ENCODE data around the gene MYOD1.

The MYOD1 gene

DNA sequence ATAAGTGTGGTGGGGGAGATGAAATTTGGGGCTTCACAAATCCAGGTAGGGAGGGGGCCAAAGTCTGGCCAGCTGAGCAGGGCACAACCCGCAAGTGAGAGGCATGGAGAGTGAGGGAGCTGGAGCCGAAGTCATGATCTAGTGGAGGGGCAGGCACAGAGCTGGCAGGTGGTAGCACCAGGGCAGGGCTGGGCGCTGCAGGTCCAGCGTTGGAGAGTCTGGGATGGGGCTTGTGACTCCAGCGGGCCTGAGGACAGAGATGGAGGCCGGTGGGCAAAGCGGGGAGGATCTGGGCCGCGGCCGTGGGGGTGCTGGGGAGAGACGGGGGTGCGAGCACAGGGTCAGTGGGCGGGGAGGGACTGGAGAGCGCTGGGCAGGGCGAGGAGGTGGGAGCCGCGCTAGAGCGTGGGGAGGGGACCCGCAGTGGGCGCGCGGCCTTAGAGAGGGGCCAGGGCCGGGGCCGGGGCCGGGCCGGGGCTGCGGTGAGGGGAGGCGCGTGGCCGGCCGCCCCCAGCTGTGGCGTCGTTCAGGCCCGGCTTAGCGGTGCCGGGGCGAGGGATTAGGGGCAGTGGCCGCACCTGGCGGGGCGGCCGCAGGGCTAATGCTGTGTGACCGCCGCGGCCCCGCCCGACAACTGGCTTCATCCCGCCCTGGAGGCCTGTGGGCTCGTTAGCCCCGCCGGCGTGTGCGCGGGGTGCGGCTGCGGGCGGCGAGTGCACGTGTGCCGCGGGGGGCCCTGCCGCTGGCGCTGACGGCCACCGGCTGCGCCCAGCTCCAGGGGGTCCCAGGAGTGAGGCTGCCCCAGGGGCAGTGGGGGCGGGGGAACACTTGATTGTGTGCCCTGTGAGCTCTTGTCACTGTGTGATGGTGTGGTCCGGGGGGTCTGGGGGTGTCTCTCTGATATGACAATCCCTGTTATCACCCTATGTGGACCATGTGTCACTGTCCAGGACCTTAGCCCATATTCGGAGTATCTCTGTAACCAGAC lies 23.6 kb upstream of the MYOD1 start:
- TF ChIP-seq, protein P1, sequence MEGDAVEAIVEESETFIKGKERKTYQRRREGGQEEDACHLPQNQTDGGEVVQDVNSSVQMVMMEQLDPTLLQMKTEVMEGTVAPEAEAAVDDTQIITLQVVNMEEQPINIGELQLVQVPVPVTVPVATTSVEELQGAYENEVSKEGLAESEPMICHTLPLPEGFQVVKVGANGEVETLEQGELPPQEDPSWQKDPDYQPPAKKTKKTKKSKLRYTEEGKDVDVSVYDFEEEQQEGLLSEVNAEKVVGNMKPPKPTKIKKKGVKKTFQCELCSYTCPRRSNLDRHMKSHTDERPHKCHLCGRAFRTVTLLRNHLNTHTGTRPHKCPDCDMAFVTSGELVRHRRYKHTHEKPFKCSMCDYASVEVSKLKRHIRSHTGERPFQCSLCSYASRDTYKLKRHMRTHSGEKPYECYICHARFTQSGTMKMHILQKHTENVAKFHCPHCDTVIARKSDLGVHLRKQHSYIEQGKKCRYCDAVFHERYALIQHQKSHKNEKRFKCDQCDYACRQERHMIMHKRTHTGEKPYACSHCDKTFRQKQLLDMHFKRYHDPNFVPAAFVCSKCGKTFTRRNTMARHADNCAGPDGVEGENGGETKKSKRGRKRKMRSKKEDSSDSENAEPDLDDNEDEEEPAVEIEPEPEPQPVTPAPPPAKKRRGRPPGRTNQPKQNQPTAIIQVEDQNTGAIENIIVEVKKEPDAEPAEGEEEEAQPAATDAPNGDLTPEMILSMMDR (IDR thresholded peaks at IDR 0.05; ENCODE audit: extremely low read depth, missing control alignments), result no peak
- peak; percentile 33 for DNase-seq (ENCODE audit: low spot score)

GRCh38 chr11:17696741-17697140 lies 22.6 kb upstream of the MYOD1 start:
- peak; percentile 20 for DNase-seq (ENCODE audit: low spot score)

GRCh38 chr11:17697175-17697949 lies 22.0 kb upstream of the MYOD1 start:
- peak; percentile 13 for DNase-seq (ENCODE audit: low spot score)
- TF ChIP-seq, protein P1 (IDR thresholded peaks at IDR 0.05; ENCODE audit: extremely low read depth, missing control alignments), result no peak

More at GRCh38 chr11:17696741-17697140, 22.6 kb upstream of the MYOD1 start:
- TF ChIP-seq, protein P1 (IDR thresholded peaks at IDR 0.05; ENCODE audit: extremely low read depth, missing control alignments), result no peak

- TF ChIP-seq, protein P1 (IDR thresholded peaks at IDR 0.05; ENCODE audit: extremely low read depth, missing control alignments), result no peak
- DNase-seq (ENCODE audit: low spot score), result no peak
Measured at GRCh38 chr11:17699147-17700114, 19.9 kb upstream of the MYOD1 start.

DNA sequence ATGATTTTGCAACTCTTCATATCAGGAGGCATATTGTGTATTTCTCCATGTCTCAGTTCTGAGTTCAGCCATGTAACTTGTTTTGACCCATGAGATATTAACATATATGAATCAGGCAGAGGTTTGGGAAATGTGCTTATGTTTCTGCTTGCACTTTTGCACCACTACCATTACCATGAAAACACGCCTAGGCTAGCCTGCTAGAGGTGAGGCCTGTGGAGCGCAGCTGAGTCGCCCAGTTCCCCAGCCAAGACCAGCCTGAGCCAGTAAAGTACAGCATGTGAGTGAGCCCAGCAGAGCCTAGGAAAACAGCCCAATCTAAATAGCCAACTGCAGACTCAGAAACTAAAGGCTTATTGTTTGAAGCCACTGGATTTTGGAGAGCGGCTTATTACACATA lies 18.4 kb upstream of the MYOD1 start:
- TF ChIP-seq, protein P1 (IDR thresholded peaks at IDR 0.05; ENCODE audit: extremely low read depth, missing control alignments), result no peak
- DNase-seq (ENCODE audit: low spot score), result no peak

DNA sequence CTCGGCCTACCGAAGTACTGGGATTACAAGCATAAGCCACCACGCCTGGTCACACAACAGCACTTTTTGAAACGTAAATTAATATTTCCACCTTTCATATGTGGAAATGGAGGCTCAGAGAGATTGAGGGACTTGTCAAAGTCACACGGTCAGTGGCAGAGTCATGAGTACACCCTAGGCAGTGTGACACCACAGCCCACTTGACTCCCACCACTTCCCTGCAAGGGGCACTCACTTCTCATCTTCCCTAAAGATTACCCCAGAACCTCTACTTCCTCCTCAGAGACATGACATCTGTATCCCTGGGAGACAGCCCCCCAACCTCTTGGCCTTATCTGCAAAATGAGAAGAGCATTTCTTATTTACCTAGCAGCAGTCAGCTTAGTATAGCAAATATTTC lies 16.5 kb upstream of the MYOD1 start:
- TF ChIP-seq, protein P1 (IDR thresholded peaks at IDR 0.05; ENCODE audit: extremely low read depth, missing control alignments), result no peak
- DNase-seq (ENCODE audit: low spot score), result no peak
